Smooth muscle cell (in vitro differentiated cells): ENCODE data around the gene ANKRD31. TPM values are rescaled to one million over a fixed set of nuclear protein-coding genes. Genes with fewer than 3 reads are reported as not detected.

Experiments
- DNase-seq: peaks from one replicate; lab custom pipeline; 2025; ENCODE audit not compliant: unreplicated experiment; lab: John Stamatoyannopoulos, UW
- H2AFZ ChIP-seq: fragments of 200-600 bp; sonication (generic); 2 replicates; pipeline ENCODE4 v1.6.0; 2016; ENCODE audit warnings: antibody characterized with exemption, low read depth, mild to moderate bottlenecking
- H3F3A ChIP-seq: fragments of 200-600 bp; sonication (generic); 2 replicates; pipeline ENCODE4 v1.6.0; 2017; ENCODE audit warnings: antibody characterized with exemption, low read depth
- H3K27ac ChIP-seq: fragments of 200-600 bp; sonication (generic); 2 replicates; pipeline ENCODE4 v1.5.1; 2016; ENCODE audit warnings: low read depth, mild to moderate bottlenecking
- H3K27me3 ChIP-seq: fragments of 200-600 bp; sonication (generic); 2 replicates; pipeline ENCODE4 v1.6.1; 2016; ENCODE audit warnings: low read depth, mild to moderate bottlenecking
- H3K36me3 ChIP-seq: fragments of 200-600 bp; sonication (generic); 2 replicates; pipeline ENCODE4 v1.5.1; 2016; ENCODE audit warnings: low read depth
- H3K4me1 ChIP-seq: fragments of 200-600 bp; sonication (generic); 2 replicates; pipeline ENCODE4 v1.5.1; 2016; ENCODE audit warnings: low read depth
- H3K4me2 ChIP-seq: fragments of 200-600 bp; sonication (generic); 2 replicates; pipeline ENCODE4 v1.6.0; 2016; ENCODE audit warnings: mild to moderate bottlenecking
- H3K4me3 ChIP-seq: fragments of 200-600 bp; sonication (generic); 2 replicates; pipeline ENCODE4 v1.5.1; 2016; ENCODE audit warnings: mild to moderate bottlenecking
- H3K79me2 ChIP-seq: fragments of 200-600 bp; sonication (generic); 2 replicates; pipeline ENCODE4 v1.6.0; 2016; ENCODE audit warnings: low read depth, mild to moderate bottlenecking
- H3K9ac ChIP-seq: fragments of 200-600 bp; sonication (generic); 2 replicates; pipeline ENCODE4 v1.6.0; 2016; ENCODE audit warnings: low read depth
- H3K9me3 ChIP-seq: fragments of 200-600 bp; sonication (generic); replicated peaks from 2 replicates; pipeline ENCODE4 v1.5.1; 2016; ENCODE audit warnings: low read depth
- H4K20me1 ChIP-seq: fragments of 200-600 bp; sonication (generic); 2 replicates; pipeline ENCODE4 v1.6.0; 2016; ENCODE audit warnings: low read depth
- CTCF ChIP-seq: fragments of 200-600 bp; sonication (generic); IDR thresholded peaks from 2 replicates; pipeline ENCODE4 v1.5.1; 2017; ENCODE audit warnings: borderline replicate concordance, mild to moderate bottlenecking, antibody characterized with exemption; ENCODE audit not compliant: insufficient read depth, poor library complexity, severe bottlenecking
- WGBS: methylation state at CpG from one replicate; pipeline ENCODE4 v1.1.7; 2016; ENCODE audit warnings: low lambda C conversion rate; 5-methylcytosine and 5-hydroxymethylcytosine counted together
- polyA plus RNA-seq: library from polyadenylated mRNA; unstranded; fragments of >200 nt; fragmentation: Nextera tagmentation; extraction: Ambion mirVana; gene quantifications from 2 replicates; pipeline ENCODE4 v1.2.1, GENCODE V29; 2016
- total RNA-seq: library from RNA; depleted of rRNA; stranded (reverse); fragments of >200 nt; gene quantifications from 2 replicates; pipeline ENCODE4 v1.2.3, GENCODE V29; 2014

The ANKRD31 gene
- total and polyA plus RNA-seq, 2 experiments from 2014 or later, result 0.03 to 0.22 TPM

DNA sequence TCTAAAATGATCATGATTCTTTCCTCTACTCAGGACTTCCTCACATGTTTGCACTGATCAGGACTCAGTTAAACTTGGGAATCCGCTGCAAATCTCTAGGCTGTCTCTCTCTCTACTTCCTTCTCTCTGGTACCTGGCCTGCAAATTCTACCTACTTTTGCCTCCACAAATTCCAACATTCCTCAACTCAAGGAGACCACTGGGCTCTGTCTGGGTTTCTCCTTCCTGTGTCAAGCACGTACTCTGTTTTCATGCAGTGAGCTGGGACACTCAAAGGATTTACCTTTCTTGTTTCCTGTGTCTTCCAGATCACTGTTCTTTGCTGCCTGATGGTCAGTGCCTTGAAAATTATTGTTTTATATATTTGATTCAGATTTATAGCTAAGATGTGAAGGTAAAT, 45.9 kb upstream of the ANKRD31 start:
- Histone ChIP-seq H3K27me3 (no peaks in the 10 kb centered on the region), H2AFZ (no peak overlapping the region), H4K20me1 (no peaks in the 10 kb centered on the region), H3K4me3 (no peak overlapping the region), H3K27ac (no peak overlapping the region), H3K79me2 (no peaks in the 10 kb centered on the region), H3K4me2 (no peak overlapping the region), H3F3A (no peaks in the 10 kb centered on the region), H3K4me1 (no peaks in the 10 kb centered on the region), H3K9ac (no peak overlapping the region), H3K9me3 (no peaks in the 10 kb centered on the region), H3K36me3 (no peaks in the 10 kb centered on the region)
- TF ChIP-seq CTCF, result no peak
- no peak for DNase-seq
- WGBS, result 90% methylated on average over 2 of the region's 2 CpGs

- no peak for DNase-seq
- Histone ChIP-seq H3K36me3 (no peaks in the 10 kb centered on the region), H3K9ac (no peak overlapping the region), H3K4me2 (no peak overlapping the region), H2AFZ (peak overlapping the region; percentile 2), H3K4me3 (no peak overlapping the region), H4K20me1 (no peaks in the 10 kb centered on the region), H3K27ac (no peak overlapping the region), H3K9me3 (no peaks in the 10 kb centered on the region), H3K27me3 (no peaks in the 10 kb centered on the region), H3K79me2 (no peaks in the 10 kb centered on the region), H3K4me1 (no peaks in the 10 kb centered on the region), H3F3A (no peaks in the 10 kb centered on the region)
- no peak for TF ChIP-seq CTCF
- WGBS, result 84% methylated on average over 4 of the region's 4 CpGs
These were observed 45.2 kb upstream of the ANKRD31 start for GRCh38 chr5:75281716-75282465.

- Histone ChIP-seq H3K4me1 (peaks cover 9% of the 10 kb centered on the region), H3F3A (no peaks in the 10 kb centered on the region), H3K36me3 (no peaks in the 10 kb centered on the region), H3K4me3 (no peak overlapping the region), H3K9me3 (no peaks in the 10 kb centered on the region), H2AFZ (no peak overlapping the region), H3K27ac (no peak overlapping the region), H3K27me3 (no peaks in the 10 kb centered on the region), H3K4me2 (no peak overlapping the region), H3K9ac (no peak overlapping the region), H4K20me1 (no peaks in the 10 kb centered on the region), H3K79me2 (no peaks in the 10 kb centered on the region)
- 96% methylated on average over 1 of the region's 1 CpG for WGBS
- no peak for TF ChIP-seq CTCF
- no peak for DNase-seq
These were observed 42.6 kb upstream of the ANKRD31 start for GRCh38 chr5:75279321-75279720.

DNA sequence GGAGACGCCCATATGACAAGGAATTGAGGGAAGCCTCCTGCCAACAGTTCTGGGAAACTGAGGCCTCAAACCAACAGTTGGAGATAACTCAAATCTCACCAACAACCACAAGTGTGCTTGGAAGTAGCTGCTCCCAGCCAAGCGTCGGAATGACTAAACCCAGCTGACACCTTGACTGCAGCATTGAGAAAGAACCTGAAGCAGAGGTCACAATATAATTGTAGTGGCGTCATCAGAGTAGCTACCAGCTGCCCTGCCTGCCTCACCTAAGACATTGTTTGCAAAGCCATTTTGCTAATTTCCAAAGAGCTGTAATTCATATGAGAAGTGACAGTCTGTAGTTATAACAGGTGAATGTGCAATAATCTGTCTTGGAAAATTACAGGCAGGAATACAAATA, 40.8 kb upstream of the ANKRD31 start:
- H3F3A ChIP-seq, result no peaks in the 10 kb centered on the region
- no peak overlapping the region for H2AFZ ChIP-seq
- H3K9me3 ChIP-seq, result no peaks in the 10 kb centered on the region
- no peak overlapping the region for H3K4me2 ChIP-seq
- peak overlapping the region; percentile 65 for H3K27ac ChIP-seq
- no peaks in the 10 kb centered on the region for H3K79me2 ChIP-seq
- no peak overlapping the region for H3K9ac ChIP-seq
- H4K20me1 ChIP-seq, result no peaks in the 10 kb centered on the region
- no peaks in the 10 kb centered on the region for H3K36me3 ChIP-seq
- no peak for TF ChIP-seq CTCF
- H3K4me3 ChIP-seq, result no peak overlapping the region
- H3K27me3 ChIP-seq, result no peaks in the 10 kb centered on the region
- H3K4me1 ChIP-seq, result peaks cover 9% of the 10 kb centered on the region
- 56% methylated on average over 4 of the region's 4 CpGs for WGBS
- no peak for DNase-seq
